HG03460 (cell line): ENCODE results near the gene ZFP69.
A peak's percentile ranks its signal among the peaks of the same experiment; 100 is the strongest.
"Not testable (repeated sequence)": the region's sequence is repeated elsewhere in the genome, so short reads cannot be mapped to it uniquely, and the experiment has no call there.

ENCODE experiments used
- ATAC-seq: cut with Tn5 transposase; IDR thresholded peaks from one replicate; pipeline ENCODE4 v1.9.1; 2021; ENCODE audit not compliant: unreplicated experiment

The ZFP69 gene

DNA sequence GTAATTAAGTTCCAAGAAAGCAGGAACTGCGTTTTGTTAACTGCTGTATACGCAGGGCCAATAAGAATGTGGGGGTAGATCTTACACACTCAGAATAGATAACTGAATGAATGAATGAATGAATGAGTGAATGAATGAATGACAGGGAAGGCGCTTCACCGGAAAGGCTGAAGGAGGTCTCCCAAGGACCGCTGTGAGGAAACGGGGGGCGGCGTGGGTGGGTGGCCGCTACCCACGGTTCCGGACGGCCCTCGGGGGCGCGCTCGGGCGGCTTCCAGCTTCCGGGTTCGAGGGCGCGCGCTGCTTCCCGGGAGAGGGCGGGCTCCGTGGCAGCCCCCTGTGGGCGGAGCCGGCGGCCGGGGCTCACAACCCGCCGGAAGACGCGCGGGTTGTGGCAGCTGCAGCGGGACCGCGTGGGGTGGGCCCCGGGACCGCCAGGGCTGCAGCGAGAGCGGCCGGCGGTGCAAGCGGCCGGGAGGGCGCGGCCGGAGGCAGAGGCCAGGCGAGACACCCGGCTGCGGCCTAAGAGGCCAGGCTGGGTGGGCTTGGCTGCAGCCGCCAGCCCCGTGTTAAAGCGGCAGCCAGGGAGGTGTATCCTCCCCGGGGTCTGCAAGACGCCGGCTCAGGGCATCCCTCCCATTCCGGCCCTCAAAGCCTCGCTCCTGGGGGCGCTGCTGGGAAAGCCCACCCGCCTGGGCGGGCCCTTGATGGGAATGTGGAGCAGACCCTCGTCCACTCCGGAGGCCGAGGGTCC, at the start of gene ZFP69:
TSS of gene ZFP69 (plus strand) at position 367 of the 754 bp plus-strand sequence. CDS start 2,072 bp downstream, outside the sequence.
- peak; percentile 70 for ATAC-seq

DNA sequence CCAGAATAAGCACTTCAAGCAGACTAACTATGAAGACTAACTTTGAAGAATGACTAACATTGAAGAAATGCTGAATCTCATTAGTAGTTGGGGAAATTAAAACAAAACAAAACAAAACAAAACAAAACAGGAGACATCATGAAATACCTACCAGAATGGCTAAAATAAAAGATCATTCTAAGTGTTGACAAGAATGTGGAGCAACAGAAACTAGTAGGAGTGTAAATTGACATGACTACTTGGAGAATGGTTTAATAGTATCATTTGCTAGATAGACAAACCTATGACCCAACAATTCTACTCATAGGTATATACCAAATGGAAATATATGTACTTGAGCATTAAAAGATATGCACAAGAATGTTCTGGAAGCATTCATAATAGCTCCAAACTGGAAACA, 45.7 kb upstream of the ZFP69 start:
- no peak for ATAC-seq

DNA sequence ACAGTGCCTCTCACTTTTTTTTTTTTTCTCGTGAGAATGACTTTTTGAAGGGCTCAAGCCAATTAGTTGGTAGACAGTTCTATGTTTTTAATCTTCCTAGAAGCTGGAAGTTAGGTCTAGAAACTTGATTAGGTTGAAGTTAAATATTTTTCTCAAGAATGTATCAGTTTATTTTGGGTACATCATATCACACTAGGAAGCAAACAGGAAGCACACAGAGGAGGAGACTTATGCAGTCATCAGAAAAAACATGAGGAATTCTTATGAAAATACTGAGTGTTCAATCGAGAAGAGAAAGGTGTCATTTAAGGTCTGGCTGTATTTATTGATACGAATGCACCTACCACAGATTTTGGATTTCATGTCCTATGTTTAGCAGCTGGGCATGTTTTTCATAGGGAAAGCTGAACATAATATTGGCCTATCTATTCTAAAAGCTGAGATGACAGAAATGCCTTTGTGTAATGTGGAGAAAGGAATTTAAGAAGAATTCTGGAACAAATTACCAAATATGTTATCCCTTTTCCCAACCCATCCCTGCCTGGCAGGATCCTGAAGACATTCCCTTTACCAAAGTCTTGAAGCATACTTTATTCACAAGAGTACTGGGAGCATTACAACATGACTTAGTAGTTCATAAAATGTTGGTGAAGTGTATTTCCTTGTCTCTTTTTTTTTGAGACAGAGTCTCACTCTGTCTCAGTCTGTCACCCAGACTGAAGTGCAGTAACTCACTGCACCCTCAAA, 44.3 kb upstream of the ZFP69 start:
- no peak for ATAC-seq

GRCh38 chr1:40435471-40435870, 41.6 kb upstream of the ZFP69 start:
- ATAC-seq: no peak

GRCh38 chr1:40435876-40436275, 41.2 kb upstream of the ZFP69 start:
- ATAC-seq: no peak

DNA sequence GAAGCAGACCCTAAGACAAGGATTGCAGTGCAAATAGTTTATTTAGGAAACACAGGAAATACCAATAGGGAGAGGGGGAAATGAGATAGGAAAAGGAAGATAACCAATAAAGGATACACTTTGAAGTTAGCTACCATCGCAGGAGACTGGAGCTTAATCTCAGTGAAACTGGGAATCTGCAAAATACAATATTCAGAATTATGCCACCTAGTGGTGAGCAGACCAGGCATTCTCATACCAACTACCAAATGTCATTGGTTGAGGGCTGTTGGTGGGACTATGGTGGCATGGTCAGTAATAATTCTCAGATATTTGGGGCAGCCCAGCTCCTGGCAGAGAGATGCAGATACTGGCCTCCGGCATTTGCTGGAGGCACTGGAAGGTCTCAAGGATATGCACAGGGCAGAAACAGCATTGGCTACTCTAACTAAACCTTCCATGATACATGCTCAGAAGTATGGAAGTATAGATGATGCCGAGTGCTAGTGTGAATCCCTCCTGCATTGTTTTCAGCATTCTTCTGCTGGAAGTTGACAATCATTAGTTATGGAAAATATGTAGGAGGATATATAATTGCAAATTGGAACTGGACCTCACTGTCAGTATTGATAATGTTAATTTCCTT, 38.6 kb upstream of the ZFP69 start:
- ATAC-seq: no peak

GRCh38 chr1:40439247-40439646, 37.8 kb upstream of the ZFP69 start:
- ATAC-seq: no peak

GRCh38 chr1:40449684-40450494, 27.2 kb upstream of the ZFP69 start, which contains the start of gene ZFP69B:
ZFP69B (plus strand) TSS chr1:40450476; CDS start chr1:40450962, 486 bp downstream.
- ATAC-seq: peak; percentile 75

DNA sequence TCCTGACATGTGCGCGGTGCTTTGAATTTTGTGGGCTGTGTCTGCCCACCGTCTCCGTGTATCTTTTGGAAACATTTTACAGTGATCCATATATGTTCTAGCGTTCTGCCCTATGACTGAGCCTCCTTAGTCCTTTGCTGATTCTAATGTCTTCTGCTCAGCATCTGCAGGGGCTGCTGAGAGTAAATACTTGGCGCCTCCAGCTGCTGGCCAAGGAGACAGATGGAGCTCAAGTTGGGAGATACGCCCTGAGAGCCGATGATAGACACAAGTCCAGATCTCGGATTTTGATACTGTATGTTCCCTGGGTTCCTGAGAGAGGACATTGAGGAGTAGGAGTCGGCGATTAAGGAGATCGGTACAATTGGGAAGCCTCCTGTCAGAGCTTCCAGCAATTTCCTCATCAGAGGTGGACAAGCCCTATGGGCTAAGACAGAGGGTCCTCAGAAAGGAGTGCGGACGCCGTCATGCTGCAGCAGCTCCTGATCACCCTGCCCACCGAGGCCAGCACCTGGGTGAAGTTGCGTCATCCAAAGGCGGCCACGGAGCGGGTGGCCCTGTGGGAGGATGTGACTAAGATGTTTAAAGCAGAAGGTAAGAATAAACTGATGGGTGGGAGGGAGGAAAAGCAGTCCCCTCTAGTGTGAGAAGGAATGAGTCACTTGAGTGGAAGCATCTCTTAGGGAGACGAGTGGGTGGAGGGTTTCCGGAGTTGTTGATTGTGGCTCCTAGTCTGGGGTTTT, 26.4 kb upstream of the ZFP69 start:
- peak; percentile 27 for ATAC-seq

DNA sequence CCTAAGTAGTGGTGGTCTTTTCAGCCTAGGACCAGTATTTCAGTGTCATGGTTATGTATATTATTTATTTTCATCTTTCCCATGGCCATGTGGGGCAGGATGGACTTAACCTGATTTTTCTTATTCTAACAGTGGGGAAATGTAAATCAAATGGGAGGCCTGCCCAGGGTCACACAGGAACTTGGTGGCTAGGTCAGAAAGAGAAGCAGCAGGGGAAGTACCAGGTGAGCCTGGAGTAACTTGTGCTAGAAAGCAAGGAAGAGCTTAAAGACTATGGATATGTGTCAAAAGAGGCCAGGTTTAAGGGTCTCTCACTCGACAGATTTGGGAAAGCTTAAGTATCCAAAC, 25.9 kb upstream of the ZFP69 start:
- no peak for ATAC-seq

GRCh38 chr1:40454873-40455272, 22.2 kb upstream of the ZFP69 start:
- no peak for ATAC-seq

- no peak for ATAC-seq
Observed at GRCh38 chr1:40462956-40463590, 14.0 kb upstream of the ZFP69 start.

DNA sequence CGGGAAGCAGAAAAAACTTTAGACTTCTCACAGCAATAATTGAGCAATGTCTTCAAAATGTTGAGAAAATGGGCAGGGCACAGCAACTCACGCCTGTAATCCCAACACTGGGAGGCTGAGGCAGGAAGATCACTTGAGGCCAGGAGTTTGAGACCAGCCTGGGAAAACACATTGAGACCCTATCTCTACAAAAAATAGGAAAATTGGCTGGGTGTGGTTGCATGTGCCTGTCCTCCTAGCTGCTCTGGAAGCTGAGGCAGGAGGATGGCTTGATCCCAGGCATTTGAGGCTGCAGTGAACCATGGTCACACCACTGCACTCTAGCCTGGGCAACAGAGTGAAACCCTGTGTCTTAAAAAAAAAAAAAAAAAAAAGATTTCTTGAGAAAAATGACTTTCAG, 7.8 kb upstream of the ZFP69 start:
- no peak for ATAC-seq

DNA sequence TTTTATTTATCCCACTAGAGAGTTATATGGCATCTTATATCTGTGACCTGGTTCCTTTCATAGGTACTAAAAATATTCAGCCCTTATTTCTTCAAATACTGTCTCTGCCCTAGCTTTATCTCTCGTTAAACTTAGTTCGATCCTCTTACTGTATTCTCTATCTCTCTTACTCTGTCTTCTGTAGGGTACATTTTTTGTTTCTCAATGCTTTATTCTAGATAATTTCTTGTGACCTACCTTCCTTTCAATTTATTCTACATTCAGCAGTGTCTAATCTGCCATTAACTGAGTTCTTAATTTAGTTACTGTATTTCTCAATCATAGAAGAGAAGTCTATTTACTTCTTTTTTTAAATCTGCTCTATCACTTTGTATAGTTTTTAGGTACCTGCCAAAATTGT, 1.8 kb upstream of the ZFP69 start:
- no peak for ATAC-seq

DNA sequence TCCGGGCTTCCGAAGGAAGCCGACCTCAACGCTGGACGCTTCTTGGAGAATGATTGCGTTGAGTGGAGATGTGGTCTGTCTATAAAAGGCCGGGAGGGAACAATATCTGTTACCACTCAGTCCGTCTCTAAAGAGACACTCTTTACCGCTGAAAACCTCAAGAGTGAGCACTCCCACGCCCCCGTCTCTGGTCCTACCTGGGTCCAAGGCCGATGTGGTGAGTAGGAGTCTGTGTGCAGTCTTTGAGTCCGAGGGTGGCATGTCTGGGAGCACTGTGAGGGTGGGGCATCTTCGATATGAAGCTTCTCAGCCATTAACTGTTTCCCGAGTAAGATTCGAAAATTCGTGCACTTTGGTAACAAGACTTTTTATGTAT, 576 bp downstream of the ZFP69 start:
- no peak for ATAC-seq

DNA sequence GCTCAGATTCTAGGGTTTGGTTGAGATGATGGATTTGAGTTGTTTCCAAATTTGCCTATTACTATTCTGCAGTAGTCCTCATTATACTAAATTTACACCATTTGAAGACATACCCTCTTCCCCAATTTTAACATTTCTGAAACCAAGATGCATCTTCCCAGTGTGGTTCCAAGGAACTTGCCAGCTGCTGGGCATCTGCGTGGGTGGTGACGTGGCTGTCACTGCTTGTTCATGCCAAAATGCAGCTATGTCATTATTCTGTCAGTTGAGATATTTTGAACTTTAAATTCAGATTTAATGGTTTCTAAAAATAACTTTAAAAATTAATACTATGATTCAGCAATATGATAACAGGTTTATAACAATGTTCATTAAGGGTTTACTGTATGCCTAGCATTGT, 1.2 kb downstream of the ZFP69 start:
- no peak for ATAC-seq

DNA sequence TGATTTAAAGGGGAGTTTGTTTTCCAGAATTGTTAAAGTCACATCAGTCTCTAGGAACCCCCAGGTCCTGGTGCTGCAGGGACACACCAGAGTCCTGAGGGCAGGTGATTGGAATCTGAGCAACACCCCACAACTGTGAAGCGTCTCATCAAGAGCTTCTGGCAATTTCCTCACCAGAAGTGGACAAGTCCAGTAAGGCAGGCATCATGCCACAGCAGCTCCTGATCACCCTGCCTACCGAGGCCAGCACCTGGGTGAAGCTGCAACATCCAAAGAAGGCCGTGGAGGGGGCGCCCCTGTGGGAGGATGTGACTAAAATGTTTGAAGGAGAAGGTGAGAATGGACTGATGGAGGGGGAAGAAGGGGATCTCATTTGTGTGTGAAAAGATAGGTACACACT, 2.1 kb downstream of the ZFP69 start:
- no peak for ATAC-seq

- no peak for ATAC-seq
Observed at GRCh38 chr1:40495315-40495903, 18.3 kb downstream of the ZFP69 start.

GRCh38 chr1:40502651-40503050, 25.6 kb downstream of the ZFP69 start:
- not testable (repeated sequence) for ATAC-seq

DNA sequence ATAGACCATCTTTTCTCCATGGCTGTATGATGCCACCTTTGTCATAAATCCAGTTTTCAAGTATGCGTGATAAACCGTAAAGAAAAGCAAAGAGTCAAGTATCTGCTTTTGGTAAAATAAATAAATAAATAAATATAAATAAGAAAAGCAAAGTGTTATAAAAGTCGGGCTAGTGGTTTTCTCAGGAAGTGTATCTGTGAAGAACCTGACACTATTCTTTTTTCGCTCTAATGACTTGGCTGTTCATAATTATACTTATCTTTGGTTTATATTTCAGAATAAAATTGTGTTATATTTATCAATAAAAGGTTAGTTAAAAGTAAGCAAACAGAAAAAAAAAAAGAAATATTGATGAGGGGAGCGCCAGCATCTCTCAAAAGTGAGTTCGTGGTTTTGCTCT, 30.9 kb downstream of the ZFP69 start:
- ATAC-seq: no peak
